ENCODE measurements around the gene NPR1.

The NPR1 gene

DNA sequence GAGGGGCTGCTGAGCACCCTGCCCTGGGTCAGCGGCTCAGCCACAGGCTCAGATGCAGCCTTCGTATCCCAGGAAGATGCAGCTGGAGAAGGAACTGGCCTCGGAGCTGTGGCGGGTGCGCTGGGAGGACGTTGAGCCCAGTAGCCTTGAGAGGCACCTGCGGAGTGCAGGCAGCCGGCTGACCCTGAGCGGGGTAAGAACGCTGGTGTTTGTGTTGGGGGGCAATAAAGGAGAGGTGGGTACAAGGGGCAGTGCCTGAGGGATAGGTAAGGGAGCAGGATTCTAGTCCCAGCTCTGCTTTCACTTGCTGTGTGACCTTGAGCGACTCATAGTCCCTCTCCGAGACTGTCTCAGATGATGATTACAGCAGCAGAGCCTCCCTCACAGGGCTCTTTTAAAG, 6.4 kb downstream of the NPR1 start:
- H3K27ac ChIP-seq, result no peak overlapping the region
- TF ChIP-seq, protein P1, sequence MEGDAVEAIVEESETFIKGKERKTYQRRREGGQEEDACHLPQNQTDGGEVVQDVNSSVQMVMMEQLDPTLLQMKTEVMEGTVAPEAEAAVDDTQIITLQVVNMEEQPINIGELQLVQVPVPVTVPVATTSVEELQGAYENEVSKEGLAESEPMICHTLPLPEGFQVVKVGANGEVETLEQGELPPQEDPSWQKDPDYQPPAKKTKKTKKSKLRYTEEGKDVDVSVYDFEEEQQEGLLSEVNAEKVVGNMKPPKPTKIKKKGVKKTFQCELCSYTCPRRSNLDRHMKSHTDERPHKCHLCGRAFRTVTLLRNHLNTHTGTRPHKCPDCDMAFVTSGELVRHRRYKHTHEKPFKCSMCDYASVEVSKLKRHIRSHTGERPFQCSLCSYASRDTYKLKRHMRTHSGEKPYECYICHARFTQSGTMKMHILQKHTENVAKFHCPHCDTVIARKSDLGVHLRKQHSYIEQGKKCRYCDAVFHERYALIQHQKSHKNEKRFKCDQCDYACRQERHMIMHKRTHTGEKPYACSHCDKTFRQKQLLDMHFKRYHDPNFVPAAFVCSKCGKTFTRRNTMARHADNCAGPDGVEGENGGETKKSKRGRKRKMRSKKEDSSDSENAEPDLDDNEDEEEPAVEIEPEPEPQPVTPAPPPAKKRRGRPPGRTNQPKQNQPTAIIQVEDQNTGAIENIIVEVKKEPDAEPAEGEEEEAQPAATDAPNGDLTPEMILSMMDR (conservative IDR thresholded peaks at IDR 0.05), result no peak
- TF ChIP-seq ZFX (IDR thresholded peaks at IDR 0.05), result no peak

DNA sequence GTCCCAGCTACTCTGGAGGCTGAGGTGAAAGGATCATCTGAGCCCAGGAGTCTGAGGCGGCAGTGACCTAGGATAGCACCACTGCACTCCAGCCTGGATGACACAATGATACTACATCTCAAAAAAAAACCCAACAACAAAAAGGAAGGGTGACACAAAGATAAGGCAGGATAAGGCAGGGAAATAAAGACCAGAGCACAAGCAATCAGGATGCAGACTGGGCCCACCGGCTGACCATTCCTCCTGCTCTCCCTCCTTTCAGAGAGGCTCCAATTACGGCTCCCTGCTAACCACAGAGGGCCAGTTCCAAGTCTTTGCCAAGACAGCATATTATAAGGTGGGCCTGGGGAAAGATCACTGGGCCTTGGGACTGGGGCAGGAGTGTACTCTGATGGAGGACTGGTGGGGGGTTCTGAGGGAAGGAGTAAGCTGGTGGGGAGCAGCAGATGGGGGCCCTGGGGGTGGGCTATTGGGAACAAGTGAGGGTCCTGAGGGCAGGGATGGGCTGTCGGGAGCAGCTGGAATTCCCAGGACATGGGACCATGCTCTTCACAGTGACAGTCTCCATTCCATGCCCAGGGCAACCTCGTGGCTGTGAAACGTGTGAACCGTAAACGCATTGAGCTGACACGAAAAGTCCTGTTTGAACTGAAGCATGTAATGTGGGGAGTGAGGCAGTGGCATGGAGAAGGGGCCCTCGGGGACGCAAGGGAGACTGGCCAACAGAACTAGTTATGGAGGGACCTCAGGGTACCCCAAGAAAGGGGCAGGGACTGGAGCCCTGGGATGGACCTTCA, 7.3 kb downstream of the NPR1 start:
- TF ChIP-seq ZFX (IDR thresholded peaks at IDR 0.05), result no peak
- TF ChIP-seq, protein P1 (conservative IDR thresholded peaks at IDR 0.05), result no peak
- no peak overlapping the region for H3K27ac ChIP-seq

DNA sequence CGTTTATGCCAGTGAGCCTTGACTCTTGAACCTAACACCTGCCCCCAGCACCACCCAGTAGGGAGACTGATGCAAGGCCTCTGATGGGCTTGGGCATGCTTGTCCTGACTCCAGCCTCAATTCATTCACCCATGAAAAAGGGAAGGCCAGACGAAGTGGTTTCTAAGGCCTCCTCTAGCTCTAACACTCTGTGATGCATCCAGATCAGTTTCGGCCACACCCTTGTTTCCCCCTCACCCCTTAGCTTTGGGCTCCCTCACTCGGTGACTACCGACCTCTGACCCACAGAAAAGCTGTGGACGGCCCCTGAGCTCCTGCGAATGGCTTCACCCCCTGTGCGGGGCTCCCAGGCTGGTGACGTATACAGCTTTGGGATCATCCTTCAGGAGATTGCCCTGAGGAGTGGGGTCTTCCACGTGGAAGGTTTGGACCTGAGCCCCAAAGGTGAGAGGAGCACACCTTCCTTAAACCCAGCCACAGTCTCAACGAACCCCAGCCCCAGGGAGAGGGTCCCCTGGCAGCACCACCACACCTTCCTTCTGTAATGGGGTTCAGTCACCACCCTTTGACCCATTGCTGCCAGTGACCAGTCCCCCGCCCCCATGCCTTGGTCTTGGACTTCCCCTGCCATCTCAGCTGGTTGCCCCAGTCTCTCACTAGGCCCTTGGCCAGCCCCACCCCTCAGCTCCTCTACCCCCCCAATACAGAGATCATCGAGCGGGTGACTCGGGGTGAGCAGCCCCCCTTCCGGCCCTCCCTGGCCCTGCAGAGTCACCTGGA, 9.0 kb downstream of the NPR1 start:
- H3K27ac ChIP-seq, result no peak overlapping the region
- TF ChIP-seq, protein P1 (conservative IDR thresholded peaks at IDR 0.05), result no peak
- no peak for TF ChIP-seq ZFX (IDR thresholded peaks at IDR 0.05)

DNA sequence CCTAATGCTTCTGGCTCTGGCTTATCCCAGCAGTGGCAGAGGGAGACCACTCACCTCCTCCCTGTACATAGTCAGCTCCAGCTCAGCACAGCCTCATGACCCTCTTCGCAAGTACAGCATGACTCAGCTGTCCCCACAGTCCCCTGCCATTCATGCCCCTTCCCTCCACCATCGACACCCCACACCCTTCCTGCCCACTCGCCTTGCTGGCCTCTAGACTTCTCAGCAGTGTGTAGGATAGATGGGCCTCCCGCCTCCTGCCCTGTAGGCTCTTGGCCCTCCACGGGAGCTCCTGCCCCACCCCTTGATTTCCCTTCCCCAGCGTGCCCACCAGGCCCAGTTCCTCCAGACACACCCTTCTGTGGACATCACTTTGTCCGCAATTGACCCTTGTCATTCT, 9.8 kb downstream of the NPR1 start:
- TF ChIP-seq, protein P1 (conservative IDR thresholded peaks at IDR 0.05), result no peak
- TF ChIP-seq ZFX (IDR thresholded peaks at IDR 0.05), result no peak
- H3K27ac ChIP-seq, result no peak overlapping the region

DNA sequence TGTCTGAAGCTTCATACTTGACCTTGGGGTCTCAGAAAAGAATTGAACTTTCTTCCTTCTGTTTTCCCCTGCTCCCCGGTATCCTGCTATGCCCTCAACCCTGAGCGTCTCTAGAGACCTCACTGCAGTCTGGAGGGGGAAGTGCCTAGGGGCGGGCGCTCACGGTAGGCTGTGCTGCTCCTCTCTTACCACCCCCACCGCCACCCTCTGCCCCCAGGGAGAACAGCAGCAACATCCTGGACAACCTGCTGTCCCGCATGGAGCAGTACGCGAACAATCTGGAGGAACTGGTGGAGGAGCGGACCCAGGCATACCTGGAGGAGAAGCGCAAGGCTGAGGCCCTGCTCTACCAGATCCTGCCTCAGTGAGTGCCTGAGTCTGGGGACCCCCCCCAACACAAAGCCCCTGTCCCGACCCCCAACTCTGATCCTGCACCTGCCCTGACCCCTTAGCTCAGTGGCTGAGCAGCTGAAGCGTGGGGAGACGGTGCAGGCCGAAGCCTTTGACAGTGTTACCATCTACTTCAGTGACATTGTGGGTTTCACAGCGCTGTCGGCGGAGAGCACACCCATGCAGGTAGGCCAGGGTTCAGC, 10.3 kb downstream of the NPR1 start:
- TF ChIP-seq ZFX (IDR thresholded peaks at IDR 0.05), result no peak
- TF ChIP-seq, protein P1 (conservative IDR thresholded peaks at IDR 0.05), result no peak

DNA sequence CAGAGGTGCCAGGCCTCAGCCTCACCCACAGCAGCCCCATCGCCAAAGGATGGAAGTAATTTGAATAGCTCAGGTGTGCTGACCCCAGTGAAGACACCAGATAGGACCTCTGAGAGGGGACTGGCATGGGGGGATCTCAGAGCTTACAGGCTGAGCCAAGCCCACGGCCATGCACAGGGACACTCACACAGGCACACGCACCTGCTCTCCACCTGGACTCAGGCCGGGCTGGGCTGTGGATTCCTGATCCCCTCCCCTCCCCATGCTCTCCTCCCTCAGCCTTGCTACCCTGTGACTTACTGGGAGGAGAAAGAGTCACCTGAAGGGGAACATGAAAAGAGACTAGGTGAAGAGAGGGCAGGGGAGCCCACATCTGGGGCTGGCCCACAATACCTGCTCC, 15.0 kb downstream of the NPR1 start:
- TF ChIP-seq, protein P1 (conservative IDR thresholded peaks at IDR 0.05), result no peak
- TF ChIP-seq ZFX (IDR thresholded peaks at IDR 0.05), result no peak
- H3K27ac ChIP-seq, result no peak overlapping the region

More for the DNA sequence above, 10.3 kb downstream of the NPR1 start:
- no peak overlapping the region for H3K27ac ChIP-seq

DNA sequence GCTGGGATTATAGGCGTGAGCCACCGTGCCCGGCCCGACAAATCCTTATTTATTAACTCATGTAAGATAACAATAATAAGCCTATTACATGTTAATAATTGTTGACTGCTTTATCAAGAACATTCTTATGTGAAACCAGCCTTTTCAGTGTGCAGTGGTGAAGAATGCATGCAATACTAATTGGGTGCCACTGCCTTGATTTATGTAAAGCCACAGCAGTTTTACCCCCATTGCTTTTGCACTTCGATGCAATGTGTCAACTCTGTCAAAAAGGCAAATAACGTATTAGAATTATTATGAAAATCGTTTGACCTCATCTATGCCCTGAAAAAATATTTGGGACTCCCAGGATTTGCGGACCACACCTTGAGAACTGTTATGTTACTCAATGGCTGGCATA, 18.3 kb downstream of the NPR1 start:
- H3K27ac ChIP-seq, result no peak overlapping the region
- TF ChIP-seq, protein P1 (conservative IDR thresholded peaks at IDR 0.05), result no peak
- no peak for TF ChIP-seq ZFX (IDR thresholded peaks at IDR 0.05)

Data from C4-2B (cell line).